Activated naive CD4-positive, alpha-beta T cell treated with anti-CD3 and anti-CD28 coated beads, Interleukin-2, amount 10 ng/mL, durations not matched to agents 5 hours and 36 hours (primary cell): ENCODE results near the gene KCNB1. TPM values are rescaled to one million over a fixed set of nuclear protein-coding genes. Genes with fewer than 3 reads are reported as not detected.

ENCODE experiments used
- total RNA-seq, 2 experiments: library from RNA; stranded (reverse); gene quantifications; one replicate each; pipeline ENCODE4 v1.2.3, GENCODE V29; 2021

The KCNB1 gene
- under 1 TPM; 0.02 to 0.05 TPM for total RNA-seq

GRCh38 chr20:49482621-49483017 lies at the start of gene KCNB1:
TSS of gene KCNB1 (minus strand) at chr20:49482668. CDS start at chr20:49482480, 188 bp downstream.

Other genes starting within 250 kb of the KCNB1 start
- 10 to 100 TPM; 61.7 to 64.1 TPM for gene ZNFX1, start 204.6 kb downstream of the KCNB1 start, total RNA-seq
- gene PTGIS, start 85.5 kb upstream of the KCNB1 start, total RNA-seq, result under 1 TPM; 0.38 to 0.60 TPM
- 1 to 10 TPM; 6.0 to 6.2 TPM for gene B4GALT5, start 231.2 kb upstream of the KCNB1 start, total RNA-seq